ENCODE results near the gene SLC26A2.
"Not testable (repeated sequence)": the region's sequence is repeated elsewhere in the genome, so short reads cannot be mapped to it uniquely, and the experiment has no call there.

SLC26A2 gene

GRCh38 chr5:150006318-150006717, 45.8 kb downstream of the SLC26A2 start:
- DNase-seq, result no peak

DNA sequence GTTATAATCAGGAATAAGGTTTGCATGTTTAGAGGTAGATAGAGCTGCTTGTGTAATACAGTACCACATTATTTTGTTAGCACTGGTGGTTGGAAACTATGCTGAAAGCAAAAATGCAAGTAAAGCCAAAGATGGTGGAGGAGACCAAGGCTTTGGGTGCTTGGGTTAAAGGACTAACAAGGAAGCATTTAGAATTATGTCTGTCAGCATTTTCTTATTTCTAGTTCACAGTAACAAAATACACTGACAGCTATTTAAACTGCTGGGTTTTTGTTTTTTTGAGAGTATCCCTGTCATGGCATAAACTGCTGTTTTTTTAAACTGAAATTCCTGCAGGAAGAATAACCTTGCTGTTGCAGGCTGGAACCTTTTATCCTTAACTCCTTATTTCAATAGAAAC, 46.5 kb downstream of the SLC26A2 start:
- no peak for DNase-seq

- DNase-seq, result no peak
Measured at GRCh38 chr5:150009671-150010387, 49.3 kb downstream of the SLC26A2 start.

- DNase-seq, result no peak
Measured at GRCh38 chr5:150013931-150014330, 53.4 kb downstream of the SLC26A2 start.

- DNase-seq, result no peak
Measured at GRCh38 chr5:150014456-150014855, 53.9 kb downstream of the SLC26A2 start.

- DNase-seq, result no peak
Measured at GRCh38 chr5:150015415-150015814, 54.9 kb downstream of the SLC26A2 start.

- no peak for DNase-seq
Measured at GRCh38 chr5:150016537-150016936, 56.0 kb downstream of the SLC26A2 start.

GRCh38 chr5:150017226-150018005, 56.9 kb downstream of the SLC26A2 start:
- no peak for DNase-seq

DNA sequence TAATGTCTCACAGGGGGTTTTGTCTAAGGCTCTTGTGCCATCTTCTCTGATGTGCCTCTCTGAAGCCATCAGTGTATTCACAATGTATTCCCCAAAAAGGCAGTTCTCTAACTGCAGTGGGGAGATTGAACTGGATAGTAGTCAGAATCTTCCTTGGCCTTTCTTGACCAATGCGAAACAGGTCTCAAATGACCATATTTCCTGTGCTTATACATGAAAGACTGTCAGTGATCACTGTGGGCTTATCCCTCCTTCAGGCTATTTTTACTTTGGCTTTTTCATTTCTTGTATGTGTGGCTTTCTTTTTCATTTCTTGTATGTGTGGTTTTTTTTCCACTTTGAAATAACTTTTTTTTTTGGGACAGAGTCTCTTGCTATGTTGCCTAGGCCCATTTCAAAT, 59.7 kb downstream of the SLC26A2 start:
- no peak for DNase-seq

DNA sequence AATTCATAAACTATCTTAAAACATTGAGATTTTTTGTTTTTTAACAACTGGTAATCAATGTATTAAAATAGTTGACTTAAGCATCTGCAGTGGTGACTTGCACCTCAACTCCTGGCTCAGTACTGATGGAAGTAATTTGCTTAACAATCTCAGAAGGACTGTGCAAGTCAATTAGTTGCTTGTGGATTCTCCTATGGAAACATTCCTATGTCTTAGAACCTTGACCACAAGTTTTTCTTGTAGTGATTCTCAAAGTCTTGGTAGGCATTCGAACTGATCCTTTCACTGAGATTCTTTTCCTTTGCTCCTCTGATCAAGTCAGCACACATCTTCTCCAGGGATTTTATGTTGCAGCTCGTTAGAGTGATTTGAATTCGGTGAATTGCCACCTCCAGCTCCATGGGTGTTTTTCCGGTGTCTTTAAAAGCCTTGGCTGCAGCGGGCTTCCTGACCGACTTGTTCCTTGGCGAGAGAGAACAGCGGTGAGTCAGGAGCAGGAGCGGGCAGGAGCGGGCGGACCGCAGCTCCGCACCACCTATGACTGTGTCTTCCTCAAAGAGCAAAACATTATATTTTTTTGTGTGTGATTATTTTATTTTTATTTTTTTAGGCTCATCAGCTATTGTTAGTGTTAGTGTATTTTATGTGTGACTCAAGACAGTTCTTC, 61.1 kb downstream of the SLC26A2 start:
- no peak for DNase-seq

GRCh38 chr5:150022158-150022531, 61.6 kb downstream of the SLC26A2 start:
- DNase-seq, result no peak

DNA sequence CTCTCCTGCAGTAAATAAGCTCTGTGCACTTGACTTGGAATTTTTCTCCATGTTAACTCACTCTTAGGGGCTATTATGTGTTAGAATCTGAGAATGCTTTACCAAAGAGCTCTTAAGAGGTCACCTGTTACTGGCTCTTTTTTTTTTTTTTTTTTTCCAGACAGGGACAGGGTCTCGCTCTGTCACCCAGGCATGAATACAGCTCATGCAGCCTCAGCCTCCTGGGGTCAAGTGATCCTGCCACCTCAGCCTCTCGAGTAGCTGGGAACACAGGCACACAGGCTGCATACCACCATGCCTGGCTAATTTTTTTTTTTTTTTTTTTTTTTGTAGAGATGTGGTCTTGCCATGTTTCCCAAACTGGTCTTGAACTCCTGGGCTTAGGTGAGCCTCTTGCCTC, 62.1 kb downstream of the SLC26A2 start:
- no peak for DNase-seq

- DNase-seq, result no peak
Measured at GRCh38 chr5:150023136-150023535, 62.6 kb downstream of the SLC26A2 start.

DNA sequence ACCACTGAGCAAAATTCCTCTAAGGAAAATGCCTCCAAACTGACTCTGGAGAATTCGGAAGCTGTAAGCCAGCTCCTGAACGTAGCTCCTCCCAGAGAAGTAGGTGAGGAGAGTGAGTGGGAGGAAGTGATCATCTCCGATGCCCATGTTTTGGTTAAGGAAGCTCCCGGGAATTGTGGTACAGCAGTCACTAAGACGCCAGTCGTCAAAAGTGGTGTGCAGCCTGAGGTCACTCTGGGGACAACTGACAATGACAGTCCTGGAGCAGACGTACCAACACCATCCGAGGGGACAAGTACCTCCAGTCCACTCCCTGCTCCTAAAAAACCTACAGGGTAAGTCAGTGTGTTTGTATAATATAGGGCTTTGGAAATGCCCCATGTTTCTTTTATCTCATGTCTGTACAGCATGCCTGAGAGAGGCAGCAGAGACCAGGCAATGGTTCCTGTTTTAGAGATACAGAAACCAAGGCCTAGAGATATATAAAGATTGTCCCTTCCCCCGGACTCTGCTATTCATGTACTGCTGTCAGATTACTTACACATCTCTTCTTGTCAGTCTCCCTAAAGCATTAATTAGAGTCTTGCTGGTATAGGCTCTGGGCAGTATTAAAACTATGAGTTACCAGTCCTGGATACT, 63.9 kb downstream of the SLC26A2 start:
- DNase-seq, result no peak

GRCh38 chr5:150026682-150027172, 66.2 kb downstream of the SLC26A2 start:
- no peak for DNase-seq

GRCh38 chr5:150028047-150028446, 67.5 kb downstream of the SLC26A2 start:
- DNase-seq, result not testable (repeated sequence)

GRCh38 chr5:150033334-150033733, 72.8 kb downstream of the SLC26A2 start:
- no peak for DNase-seq

DNA sequence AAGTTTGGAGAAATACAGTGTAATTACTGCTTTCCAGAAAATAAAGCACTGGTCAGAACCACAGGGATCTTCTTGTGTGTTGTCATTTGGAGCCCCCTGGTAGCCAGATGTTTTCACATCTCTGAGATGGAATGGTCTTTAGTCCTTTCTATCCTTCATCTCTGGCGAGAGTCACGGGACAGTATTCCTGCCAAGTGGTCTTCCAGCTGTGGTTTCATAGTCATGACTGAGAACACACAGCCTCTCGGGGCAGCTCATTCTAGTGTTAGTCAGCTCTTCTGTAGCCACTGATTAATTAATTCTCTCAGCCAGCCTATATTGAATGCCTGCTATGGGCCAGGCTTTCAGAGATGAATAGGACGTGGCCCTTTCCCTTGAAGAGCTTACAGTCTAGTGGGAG, 74.1 kb downstream of the SLC26A2 start:
- no peak for DNase-seq

GRCh38 chr5:150035139-150035895, 74.8 kb downstream of the SLC26A2 start:
- no peak for DNase-seq

- DNase-seq, result no peak
Measured at GRCh38 chr5:150036513-150036912, 76.0 kb downstream of the SLC26A2 start.
